GM12872 (cell line): ENCODE data around the gene R3HDM2.

ENCODE experiments used
- CTCF ChIP-seq: IDR thresholded peaks from 3 replicates; pipeline ENCODE4 v1.5.1; 2011; ENCODE audit warnings: low read depth, mild to moderate bottlenecking, low read length, moderate library complexity; ENCODE audit not compliant: insufficient read depth

R3HDM2 gene

GRCh38 chr12:57385586-57385985 is 45.3 kb downstream of the R3HDM2 start:
- no peak for TF ChIP-seq CTCF

- TF ChIP-seq CTCF, result no peak
Measured at GRCh38 chr12:57384478-57384877, 46.4 kb downstream of the R3HDM2 start.

GRCh38 chr12:57381693-57382220 is 49.1 kb downstream of the R3HDM2 start:
- no peak for TF ChIP-seq CTCF

GRCh38 chr12:57380300-57380699 is 50.5 kb downstream of the R3HDM2 start:
- no peak for TF ChIP-seq CTCF

- TF ChIP-seq CTCF, result no peak
Measured at GRCh38 chr12:57377103-57377840, 53.6 kb downstream of the R3HDM2 start.

- TF ChIP-seq CTCF, result no peak
Measured at GRCh38 chr12:57372233-57372632, 58.6 kb downstream of the R3HDM2 start.

- TF ChIP-seq CTCF, result no peak
Measured at GRCh38 chr12:57370696-57371095, 60.1 kb downstream of the R3HDM2 start.

- no peak for TF ChIP-seq CTCF
Measured at GRCh38 chr12:57370072-57370471, 60.8 kb downstream of the R3HDM2 start.
